Non-pigmented ciliary epithelial cell (primary cell): ENCODE measurements around the gene ZNF77.
"Not testable (repeated sequence)": the region's sequence is repeated elsewhere in the genome, so short reads cannot be mapped to it uniquely, and the experiment has no call there.

Experiments
- DNase-seq: peaks from one replicate; pipeline ENCODE4 v3.0.0-alpha.2; 2010; ENCODE audit warnings: low read depth

The ZNF77 gene

GRCh38 chr19:2917275-2918184 is 27.2 kb downstream of the ZNF77 start:
- no peak for DNase-seq

- no peak for DNase-seq
These were observed 32.5 kb downstream of the ZNF77 start for GRCh38 chr19:2912306-2912705.

GRCh38 chr19:2906631-2907195 is 38.1 kb downstream of the ZNF77 start:
- DNase-seq, result no peak

GRCh38 chr19:2905918-2906519 is 38.8 kb downstream of the ZNF77 start:
- DNase-seq, result no peak

- DNase-seq, result not testable (repeated sequence)
These were observed 41.4 kb downstream of the ZNF77 start for GRCh38 chr19:2903326-2903725.

GRCh38 chr19:2902590-2903218 is 42.1 kb downstream of the ZNF77 start:
- no peak for DNase-seq

- DNase-seq, result peak; percentile 94
These were observed 44.2 kb downstream of the ZNF77 start, which contains the start of gene ZNF57 for GRCh38 chr19:2900296-2901252. TSS of gene ZNF57 (plus strand) at chr19:2900928. CDS start at chr19:2901046, 118 bp downstream.

GRCh38 chr19:2896694-2897093 is 48.1 kb downstream of the ZNF77 start:
- DNase-seq, result no peak

GRCh38 chr19:2890531-2890930 is 54.2 kb downstream of the ZNF77 start:
- not testable (repeated sequence) for DNase-seq

GRCh38 chr19:2888731-2889224 is 56.0 kb downstream of the ZNF77 start:
- DNase-seq, result no peak

GRCh38 chr19:2887391-2887914 is 57.3 kb downstream of the ZNF77 start:
- peak; percentile 31 for DNase-seq

- no peak for DNase-seq
These were observed 59.0 kb downstream of the ZNF77 start for GRCh38 chr19:2885736-2886135.

- DNase-seq, result no peak
These were observed 60.9 kb downstream of the ZNF77 start for GRCh38 chr19:2883686-2884439.
